Activated CD8-positive, alpha-beta memory T cell treated with anti-CD3 and anti-CD28 coated beads, Interleukin-2, amount 10 ng/mL, durations not matched to agents 7 days and 5 days (primary cell): ENCODE measurements around the gene NHP2. TPM values are rescaled to one million over a fixed set of nuclear protein-coding genes. Genes with fewer than 3 reads are reported as not detected.

Experiments
- ATAC-seq: fragments of 150-1000 bp; cut with Tn5 transposase; one replicate; pipeline ENCODE4 v1.10.0; 2021; ENCODE audit warnings: moderate library complexity
- CTCF ChIA-PET: fragments of 350-600 bp; sonication (Branson Sonifier 250); formaldehyde crosslinking; loops from one replicate; lab custom pipeline; 2021; ENCODE audit warnings: antibody characterized with exemption; lab: Charles Lee
- DNase-seq: peaks from one replicate; pipeline ENCODE4 v3.0.0-alpha.2; 2020
- H3K27ac Mint-ChIP-seq: one replicate; pipeline ENCODE4 v1.8.0; 2021; ENCODE audit warnings: mild to moderate bottlenecking, mixed read lengths
- H3K27me3 Mint-ChIP-seq: one replicate; pipeline ENCODE4 v1.8.0; 2021; ENCODE audit warnings: mixed read lengths
- H3K36me3 Mint-ChIP-seq: one replicate; pipeline ENCODE4 v1.8.0; 2021; ENCODE audit warnings: mild to moderate bottlenecking, mixed read lengths
- H3K4me1 Mint-ChIP-seq: one replicate; pipeline ENCODE4 v1.8.0; 2021; ENCODE audit warnings: mixed read lengths
- H3K4me3 Mint-ChIP-seq: one replicate; pipeline ENCODE4 v1.8.0; 2021; ENCODE audit warnings: mild to moderate bottlenecking, moderate library complexity, mixed read lengths
- H3K9me3 Mint-ChIP-seq: one replicate; pipeline ENCODE4 v1.8.0; 2022; ENCODE audit warnings: low read depth, mixed read lengths
- total RNA-seq, 2 experiments: library from RNA; stranded (reverse); gene quantifications; one replicate each; pipeline ENCODE4 v1.2.3, GENCODE V29; 2021

The NHP2 gene
- total RNA-seq, 2 experiments from 2014 or later = 144 to 168 TPM

DNA sequence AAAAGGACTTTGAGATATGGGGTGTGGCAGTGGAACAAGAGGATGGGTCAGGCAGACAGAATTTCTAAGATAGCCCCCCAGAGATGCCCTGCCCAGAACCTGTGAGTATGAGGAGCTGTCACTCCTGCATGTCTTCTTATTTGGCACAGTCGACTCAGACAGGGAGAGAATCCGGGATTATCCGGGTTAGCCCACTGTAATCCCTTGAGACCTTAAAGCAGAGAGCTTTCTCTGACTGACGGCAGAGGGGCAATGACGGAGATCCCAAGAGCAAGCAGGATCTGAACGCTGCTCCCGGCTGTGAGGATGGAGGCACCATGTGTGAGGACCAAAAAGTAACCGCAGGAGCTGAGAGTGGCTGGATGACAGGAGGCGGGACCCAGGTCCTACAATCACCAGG, 8.8 kb upstream of the NHP2 start:
- CTCF ChIA-PET = interaction anchor here (0.6 to 3.3 kb wide), 8 partner anchors 9 to 1769 kb away, joined by 3 to 29 read pairs (median 3); partner anchors contain the start of gene NHP2
- ATAC-seq = no peak
- Mint-ChIP-seq H3K27ac (no peak overlapping the region), H3K9me3 (no peaks in the 10 kb centered on the region), H3K4me3 (no peak overlapping the region), H3K4me1 (peaks cover 8% of the 10 kb centered on the region), H3K27me3 (peaks cover 26% of the 10 kb centered on the region), H3K36me3 (no peaks in the 10 kb centered on the region)
- DNase-seq = no peak

DNA sequence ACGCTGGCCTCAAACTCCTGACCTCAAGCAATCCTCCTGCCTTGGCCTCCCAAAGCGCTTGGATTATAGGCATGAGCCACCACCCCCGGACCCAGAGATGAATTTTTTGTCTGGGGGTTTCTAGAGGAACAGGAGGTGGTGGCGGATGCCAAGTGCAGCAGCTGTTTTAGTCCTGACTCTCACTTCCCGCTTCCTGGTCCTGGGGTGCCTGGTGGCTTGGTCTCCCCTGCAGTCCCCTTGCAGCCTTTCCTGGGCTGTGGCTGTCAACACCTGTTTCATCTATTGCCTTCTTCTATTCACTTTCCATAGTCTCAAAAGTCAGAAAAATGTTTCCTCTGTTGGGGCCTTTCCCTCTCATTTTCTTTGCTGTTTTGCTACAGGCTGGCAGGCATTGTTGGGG, 6.5 kb upstream of the NHP2 start:
- peaks cover 23% of the 10 kb centered on the region for H3K27me3 Mint-ChIP-seq
- H3K4me1 Mint-ChIP-seq = peaks cover 8% of the 10 kb centered on the region
- ATAC-seq = no peak
- no peak for DNase-seq
- H3K9me3 Mint-ChIP-seq = no peaks in the 10 kb centered on the region
- CTCF ChIA-PET = no interaction called here
- H3K27ac Mint-ChIP-seq = no peak overlapping the region
- no peak overlapping the region for H3K4me3 Mint-ChIP-seq
- H3K36me3 Mint-ChIP-seq = no peaks in the 10 kb centered on the region

- Mint-ChIP-seq H3K27ac (no peak overlapping the region), H3K9me3 (no peaks in the 10 kb centered on the region), H3K27me3 (no peaks in the 10 kb centered on the region), H3K36me3 (peaks cover 17% of the 10 kb centered on the region), H3K4me3 (no peak overlapping the region), H3K4me1 (peaks cover 30% of the 10 kb centered on the region)
- no peak for ATAC-seq
- DNase-seq = no peak
- CTCF ChIA-PET = interaction anchor here (4.3 kb wide), 1 partner anchor 79 kb away, joined by 29 read pairs; no protein-coding TSS in a partner anchor
Observed at GRCh38 chr5:178155065-178155464, 1.4 kb upstream of the NHP2 start.

DNA sequence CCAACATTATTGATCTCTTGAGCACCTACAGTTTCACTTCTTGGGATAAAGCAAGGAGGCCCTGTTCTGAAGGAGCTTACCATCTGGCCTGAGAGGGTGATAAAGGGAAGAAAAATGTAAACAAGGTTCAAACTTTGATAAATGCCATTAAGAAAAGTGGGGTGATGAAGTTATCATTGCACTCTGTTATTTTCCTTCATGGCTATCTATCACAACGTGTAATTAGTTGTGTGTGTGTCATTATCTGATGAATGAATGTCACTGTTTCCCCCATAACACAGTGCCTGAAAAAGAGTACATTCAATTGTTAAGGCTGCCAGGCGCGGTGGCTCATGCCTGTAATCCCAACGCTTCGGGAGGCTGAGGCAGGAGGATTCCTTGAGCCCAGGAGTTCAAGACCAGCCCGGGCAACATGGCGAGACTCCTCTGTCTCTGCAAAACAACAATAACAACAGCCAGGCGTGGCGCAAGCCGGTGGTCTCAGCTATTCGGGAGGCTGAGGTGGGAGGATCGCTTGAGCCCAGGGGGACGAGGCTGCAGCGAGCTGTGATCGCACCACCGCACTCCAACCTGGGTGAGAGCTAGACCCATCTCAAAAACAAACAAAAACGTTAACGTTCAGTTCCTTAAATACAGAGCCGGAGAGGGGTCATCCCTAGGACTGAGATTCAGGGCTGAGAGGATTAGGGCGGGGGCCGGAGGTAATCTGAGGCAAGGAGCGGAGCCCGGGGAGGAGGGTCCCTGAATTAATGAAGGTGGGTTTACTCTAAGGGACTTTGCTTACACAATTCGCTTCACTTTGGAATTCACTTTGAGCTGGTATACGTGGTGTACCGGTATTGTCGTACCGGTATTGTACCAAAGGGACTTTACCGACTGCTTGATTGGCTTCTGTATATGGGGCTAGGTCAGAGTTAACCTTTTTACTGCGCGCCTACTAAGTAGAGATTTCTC, 917 bp downstream of the NHP2 start:
- H3K36me3 Mint-ChIP-seq = peaks cover 29% of the 10 kb centered on the region
- no peaks in the 10 kb centered on the region for H3K9me3 Mint-ChIP-seq
- CTCF ChIA-PET = interaction anchor here (0.9 to 10.6 kb wide), 10 partner anchors 8 to 90 kb away, joined by 3 to 148 read pairs (median 5); no protein-coding TSS in a partner anchor
- DNase-seq (no peak), ATAC-seq (no peak)
- H3K4me1 Mint-ChIP-seq = peaks cover 44% of the 10 kb centered on the region
- H3K4me3 Mint-ChIP-seq = peak overlapping the region; percentile 97
- H3K27me3 Mint-ChIP-seq = no peaks in the 10 kb centered on the region
- H3K27ac Mint-ChIP-seq = peak overlapping the region; percentile 87

DNA sequence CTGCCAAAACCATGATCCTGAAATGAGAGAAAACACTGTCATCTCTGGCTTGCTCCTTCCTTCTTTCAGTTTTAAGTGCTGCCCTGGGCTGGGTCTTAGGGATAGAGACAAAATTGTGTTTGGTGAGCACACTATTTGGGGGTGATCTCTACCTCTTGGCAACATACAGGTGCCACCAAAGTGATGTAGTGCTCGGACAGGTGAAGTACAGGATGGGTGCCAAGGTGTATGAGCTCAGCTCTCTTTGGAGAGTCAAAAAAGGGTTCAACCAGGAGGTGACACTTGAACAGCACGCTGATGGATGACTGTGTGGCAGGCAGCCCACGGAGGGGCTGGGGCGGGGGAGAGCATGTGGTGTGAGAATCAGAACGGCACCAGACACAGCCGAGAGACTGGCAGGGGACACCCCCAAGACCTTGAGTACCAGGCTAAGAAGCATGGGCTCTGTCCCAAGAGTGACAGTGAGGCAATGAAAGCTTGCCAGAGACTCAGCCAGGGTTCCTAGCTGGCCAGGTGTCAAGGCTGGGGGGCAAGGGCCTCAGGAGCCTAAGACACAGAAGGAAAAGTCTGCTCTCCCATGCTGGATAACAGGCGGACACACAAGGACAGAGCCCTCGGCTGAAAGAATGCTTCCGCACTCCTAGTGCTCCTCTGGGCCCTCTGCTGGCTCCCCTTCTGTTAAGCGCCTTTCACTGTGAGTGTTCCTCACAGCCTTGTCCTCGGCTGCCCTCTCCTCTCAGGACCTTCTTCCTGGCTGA, 2.5 kb downstream of the NHP2 start:
- H3K36me3 Mint-ChIP-seq = peaks cover 30% of the 10 kb centered on the region
- peaks cover 50% of the 10 kb centered on the region for H3K4me1 Mint-ChIP-seq
- no peak for ATAC-seq
- no peaks in the 10 kb centered on the region for H3K27me3 Mint-ChIP-seq
- H3K9me3 Mint-ChIP-seq = no peaks in the 10 kb centered on the region
- DNase-seq = no peak
- no peak overlapping the region for H3K4me3 Mint-ChIP-seq
- no peak overlapping the region for H3K27ac Mint-ChIP-seq
- CTCF ChIA-PET = interaction anchor here (2.5 to 10.6 kb wide), 2 partner anchors 30 to 76 kb away, joined by 11 to 148 read pairs; no protein-coding TSS in a partner anchor

DNA sequence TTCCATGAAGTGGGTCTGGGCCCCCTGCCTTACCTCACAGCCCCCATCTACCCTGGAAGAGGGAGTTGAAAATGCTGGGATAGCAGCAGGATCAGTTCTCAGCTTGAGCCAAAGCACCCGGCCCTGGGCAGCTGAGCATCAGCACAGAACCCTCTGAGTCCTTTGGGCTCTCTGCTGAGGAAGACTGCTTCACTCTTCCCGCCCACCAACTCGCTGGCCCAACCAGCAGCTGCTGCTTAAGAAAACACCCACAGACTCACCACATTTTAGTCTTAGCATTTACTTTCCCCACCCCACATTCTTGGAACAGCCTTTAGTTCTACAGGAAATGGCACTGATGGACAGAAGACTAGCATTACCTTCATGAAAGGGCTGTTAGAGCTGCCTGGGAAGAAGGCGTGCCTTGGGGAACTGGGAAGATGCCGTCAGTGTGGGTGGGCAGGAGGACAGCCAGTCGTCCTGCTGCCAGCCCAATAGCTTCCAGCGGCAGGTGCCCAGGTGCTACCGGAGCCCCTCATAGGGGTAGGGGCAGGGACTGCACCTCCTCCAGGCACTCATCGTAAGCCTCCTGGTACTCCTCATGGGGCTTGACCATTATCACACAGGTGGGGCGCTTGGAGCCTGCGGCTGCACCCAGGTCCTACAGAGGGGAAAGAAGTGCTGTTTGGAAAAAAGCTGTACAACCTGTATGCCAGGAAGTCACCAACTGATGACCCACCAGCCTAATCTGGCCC, 4.3 kb downstream of the NHP2 start:
- H3K27me3 Mint-ChIP-seq = no peaks in the 10 kb centered on the region
- peaks cover 48% of the 10 kb centered on the region for H3K4me1 Mint-ChIP-seq
- H3K36me3 Mint-ChIP-seq = peaks cover 30% of the 10 kb centered on the region
- no peak for DNase-seq
- no peak overlapping the region for H3K4me3 Mint-ChIP-seq
- no peak for ATAC-seq
- no peaks in the 10 kb centered on the region for H3K9me3 Mint-ChIP-seq
- no peak overlapping the region for H3K27ac Mint-ChIP-seq
- CTCF ChIA-PET = interaction anchor here (0.7 to 10.6 kb wide), 6 partner anchors 8 to 74 kb away, joined by 3 to 148 read pairs (median 4); no protein-coding TSS in a partner anchor

GRCh38 chr5:178147406-178147805, 6.3 kb downstream of the NHP2 start:
- Mint-ChIP-seq H3K27ac (no peak overlapping the region), H3K27me3 (no peaks in the 10 kb centered on the region), H3K36me3 (peaks cover 29% of the 10 kb centered on the region), H3K9me3 (no peaks in the 10 kb centered on the region), H3K4me3 (no peak overlapping the region), H3K4me1 (peaks cover 38% of the 10 kb centered on the region)
- DNase-seq (no peak), ATAC-seq (no peak)
- CTCF ChIA-PET = interaction anchor here (1.0 to 10.6 kb wide), 2 partner anchors 26 to 72 kb away, joined by 4 to 148 read pairs; no protein-coding TSS in a partner anchor

- CTCF ChIA-PET = interaction anchor here (0.8 to 10.6 kb wide), 7 partner anchors 11 to 77 kb away, joined by 3 to 148 read pairs (median 3); partner anchors contain the start of gene HNRNPAB
- peaks cover 31% of the 10 kb centered on the region for H3K4me1 Mint-ChIP-seq
- H3K36me3 Mint-ChIP-seq = peaks cover 25% of the 10 kb centered on the region
- ATAC-seq = peak; percentile 89
- H3K9me3 Mint-ChIP-seq = no peaks in the 10 kb centered on the region
- H3K4me3 Mint-ChIP-seq = no peak overlapping the region
- H3K27me3 Mint-ChIP-seq = no peaks in the 10 kb centered on the region
- no peak overlapping the region for H3K27ac Mint-ChIP-seq
- DNase-seq = peak; percentile 81
Observed at GRCh38 chr5:178145965-178146820, 7.5 kb downstream of the NHP2 start.

DNA sequence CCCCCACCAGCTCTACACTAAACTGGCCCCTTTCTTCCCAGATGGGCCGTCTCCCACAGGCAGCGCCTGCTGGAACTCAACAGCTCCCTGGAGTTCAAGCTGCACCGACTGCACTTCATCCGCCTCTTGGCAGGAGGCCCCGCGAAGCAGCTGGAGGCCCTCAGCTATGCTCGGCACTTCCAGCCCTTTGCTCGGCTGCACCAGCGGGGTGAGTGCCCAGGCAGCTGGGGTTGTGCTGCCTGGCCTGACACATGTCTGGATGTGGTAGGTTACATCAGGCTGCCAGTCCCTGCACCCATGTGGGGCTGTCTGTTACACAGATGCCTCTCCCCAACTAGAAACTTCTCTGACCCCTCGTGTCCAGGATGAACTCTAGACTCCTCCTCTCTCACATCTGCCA, 9.8 kb downstream of the NHP2 start:
- CTCF ChIA-PET = interaction anchor here (1.4 to 10.6 kb wide), 4 partner anchors 10 to 69 kb away, joined by 4 to 148 read pairs (median 22); partner anchors contain the start of gene NHP2
- ATAC-seq (no peak), DNase-seq (no peak)
- no peaks in the 10 kb centered on the region for H3K9me3 Mint-ChIP-seq
- H3K27ac Mint-ChIP-seq = peak overlapping the region; percentile 24
- H3K4me3 Mint-ChIP-seq = no peak overlapping the region
- H3K27me3 Mint-ChIP-seq = no peaks in the 10 kb centered on the region
- H3K36me3 Mint-ChIP-seq = peaks cover 9% of the 10 kb centered on the region
- peaks cover 12% of the 10 kb centered on the region for H3K4me1 Mint-ChIP-seq

DNA sequence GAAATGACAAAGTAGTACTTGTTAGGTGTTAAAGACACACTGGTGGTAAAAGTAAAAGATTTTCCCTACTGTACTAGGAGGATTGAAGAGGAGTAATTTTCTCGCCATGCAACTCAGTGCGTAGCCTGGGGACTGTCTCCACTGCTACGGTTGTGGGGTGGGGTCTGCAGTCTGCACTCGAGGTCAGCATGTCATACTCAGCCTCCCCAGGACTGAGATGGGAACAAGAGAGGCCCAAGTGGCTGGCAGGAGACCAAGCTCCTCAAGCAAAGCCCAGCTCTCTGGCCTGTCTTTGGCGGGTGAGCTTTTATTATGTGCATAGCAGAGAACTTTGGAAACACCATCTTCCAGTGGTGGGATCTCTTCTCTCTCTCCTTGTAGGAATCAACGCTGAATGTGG, 10.4 kb downstream of the NHP2 start:
- H3K27me3 Mint-ChIP-seq = no peaks in the 10 kb centered on the region
- H3K9me3 Mint-ChIP-seq = no peaks in the 10 kb centered on the region
- peaks cover 6% of the 10 kb centered on the region for H3K36me3 Mint-ChIP-seq
- ATAC-seq = no peak
- H3K4me3 Mint-ChIP-seq = no peak overlapping the region
- no peak overlapping the region for H3K27ac Mint-ChIP-seq
- CTCF ChIA-PET = interaction anchor here (0.6 to 5.3 kb wide), 5 partner anchors 10 to 67 kb away, joined by 3 to 38 read pairs (median 6); partner anchors contain the start of gene NHP2
- no peak for DNase-seq
- H3K4me1 Mint-ChIP-seq = peaks cover 9% of the 10 kb centered on the region

DNA sequence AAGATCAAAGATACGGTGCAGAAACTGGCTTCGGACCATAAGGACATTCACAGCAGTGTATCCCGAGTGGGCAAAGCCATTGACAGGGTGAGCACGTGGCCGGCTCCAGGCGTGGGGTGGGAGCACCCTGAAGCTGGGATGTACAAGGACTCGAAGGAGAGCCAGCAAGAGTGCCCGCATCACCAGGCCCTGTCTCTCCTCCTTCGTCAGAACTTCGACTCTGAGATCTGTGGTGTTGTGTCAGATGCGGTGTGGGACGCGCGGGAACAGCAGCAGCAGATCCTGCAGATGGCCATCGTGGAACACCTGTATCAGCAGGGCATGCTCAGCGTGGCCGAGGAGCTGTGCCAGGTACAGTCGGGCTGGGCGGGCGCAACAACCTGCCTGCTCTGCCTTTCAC, 11.0 kb downstream of the NHP2 start:
- Mint-ChIP-seq H3K27ac (no peak overlapping the region), H3K4me1 (peaks cover 8% of the 10 kb centered on the region), H3K27me3 (no peaks in the 10 kb centered on the region), H3K4me3 (no peak overlapping the region), H3K9me3 (no peaks in the 10 kb centered on the region), H3K36me3 (peaks cover 4% of the 10 kb centered on the region)
- DNase-seq = no peak
- no peak for ATAC-seq
- CTCF ChIA-PET = interaction anchor here (0.9 to 5.3 kb wide), 5 partner anchors 11 to 67 kb away, joined by 3 to 38 read pairs (median 8); partner anchors contain the start of gene NHP2

- H3K4me1 Mint-ChIP-seq = peaks cover 6% of the 10 kb centered on the region
- H3K36me3 Mint-ChIP-seq = peaks cover 3% of the 10 kb centered on the region
- H3K27ac Mint-ChIP-seq = no peak overlapping the region
Observed at GRCh38 chr5:178141550-178141949, 12.1 kb downstream of the NHP2 start.

More at GRCh38 chr5:178141550-178141949, 12.1 kb downstream of the NHP2 start:
- Mint-ChIP-seq H3K4me3 (no peak overlapping the region), H3K27me3 (no peaks in the 10 kb centered on the region), H3K9me3 (no peaks in the 10 kb centered on the region)
- no peak for DNase-seq
- ATAC-seq = no peak
- CTCF ChIA-PET = interaction anchor here (1.1 to 2.1 kb wide), 3 partner anchors 21 to 66 kb away, joined by 6 to 12 read pairs (median 10); no protein-coding TSS in a partner anchor
